HG03066 (cell line): ENCODE data around the gene SSBP2.

Source experiments
- ATAC-seq: cut with Tn5 transposase; IDR thresholded peaks from one replicate; pipeline ENCODE4 v1.9.1; 2021; ENCODE audit warnings: low read depth; ENCODE audit not compliant: unreplicated experiment

The SSBP2 gene

GRCh38 chr5:81405126-81405891 lies 345.6 kb downstream of the SSBP2 start:
- ATAC-seq = no peak

GRCh38 chr5:81402192-81402930 lies 348.5 kb downstream of the SSBP2 start:
- no peak for ATAC-seq

GRCh38 chr5:81401266-81401665 lies 349.6 kb downstream of the SSBP2 start:
- ATAC-seq = no peak

GRCh38 chr5:81400375-81400774 lies 350.5 kb downstream of the SSBP2 start:
- ATAC-seq = no peak

GRCh38 chr5:81398741-81399140 lies 352.2 kb downstream of the SSBP2 start:
- ATAC-seq = no peak

GRCh38 chr5:81397176-81397575 lies 353.7 kb downstream of the SSBP2 start:
- ATAC-seq = no peak

- ATAC-seq = no peak
These were observed 355.6 kb downstream of the SSBP2 start for GRCh38 chr5:81395262-81395661.

- no peak for ATAC-seq
These were observed 356.8 kb downstream of the SSBP2 start, which contains the start of gene ACOT12 for GRCh38 chr5:81393783-81394718. TSS of gene ACOT12 (minus strand) at chr5:81394134. CDS start at chr5:81394114, 20 bp downstream.

GRCh38 chr5:81393430-81393782 lies 357.5 kb downstream of the SSBP2 start:
- ATAC-seq = no peak

GRCh38 chr5:81389025-81389424 lies 361.9 kb downstream of the SSBP2 start:
- ATAC-seq = no peak

GRCh38 chr5:81388169-81388568 lies 362.7 kb downstream of the SSBP2 start:
- ATAC-seq = no peak

- no peak for ATAC-seq
These were observed 367.0 kb downstream of the SSBP2 start for GRCh38 chr5:81383867-81384266.

- no peak for ATAC-seq
These were observed 379.5 kb downstream of the SSBP2 start for GRCh38 chr5:81371354-81371876.

GRCh38 chr5:81370912-81371311 lies 380.0 kb downstream of the SSBP2 start:
- no peak for ATAC-seq

- no peak for ATAC-seq
These were observed 385.4 kb downstream of the SSBP2 start for GRCh38 chr5:81365541-81365940.

- no peak for ATAC-seq
These were observed 387.6 kb downstream of the SSBP2 start for GRCh38 chr5:81363093-81363871.
